ENCODE results near the gene CERKL.

GRCh38 chr2:181667234-181667633 lies 10.3 kb upstream of the CERKL start:
- TF ChIP-seq POLR2A (IDR thresholded peaks at IDR 0.05) = no peak
- TF ChIP-seq, protein P1, sequence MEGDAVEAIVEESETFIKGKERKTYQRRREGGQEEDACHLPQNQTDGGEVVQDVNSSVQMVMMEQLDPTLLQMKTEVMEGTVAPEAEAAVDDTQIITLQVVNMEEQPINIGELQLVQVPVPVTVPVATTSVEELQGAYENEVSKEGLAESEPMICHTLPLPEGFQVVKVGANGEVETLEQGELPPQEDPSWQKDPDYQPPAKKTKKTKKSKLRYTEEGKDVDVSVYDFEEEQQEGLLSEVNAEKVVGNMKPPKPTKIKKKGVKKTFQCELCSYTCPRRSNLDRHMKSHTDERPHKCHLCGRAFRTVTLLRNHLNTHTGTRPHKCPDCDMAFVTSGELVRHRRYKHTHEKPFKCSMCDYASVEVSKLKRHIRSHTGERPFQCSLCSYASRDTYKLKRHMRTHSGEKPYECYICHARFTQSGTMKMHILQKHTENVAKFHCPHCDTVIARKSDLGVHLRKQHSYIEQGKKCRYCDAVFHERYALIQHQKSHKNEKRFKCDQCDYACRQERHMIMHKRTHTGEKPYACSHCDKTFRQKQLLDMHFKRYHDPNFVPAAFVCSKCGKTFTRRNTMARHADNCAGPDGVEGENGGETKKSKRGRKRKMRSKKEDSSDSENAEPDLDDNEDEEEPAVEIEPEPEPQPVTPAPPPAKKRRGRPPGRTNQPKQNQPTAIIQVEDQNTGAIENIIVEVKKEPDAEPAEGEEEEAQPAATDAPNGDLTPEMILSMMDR (IDR thresholded peaks at IDR 0.05) = no peak
